HuH-7 (cell line): Measurements from ENCODE around the gene RBM45.
A peak's percentile ranks its signal among the peaks of the same experiment; 100 is the strongest.
"Not testable (repeated sequence)": the region's sequence is repeated elsewhere in the genome, so short reads cannot be mapped to it uniquely, and the experiment has no call there.

Experiments used
- DNase-seq: peaks from one replicate; pipeline ENCODE4 v3.0.0; 2011; ENCODE audit warnings: low spot score

RBM45 gene, protein sequence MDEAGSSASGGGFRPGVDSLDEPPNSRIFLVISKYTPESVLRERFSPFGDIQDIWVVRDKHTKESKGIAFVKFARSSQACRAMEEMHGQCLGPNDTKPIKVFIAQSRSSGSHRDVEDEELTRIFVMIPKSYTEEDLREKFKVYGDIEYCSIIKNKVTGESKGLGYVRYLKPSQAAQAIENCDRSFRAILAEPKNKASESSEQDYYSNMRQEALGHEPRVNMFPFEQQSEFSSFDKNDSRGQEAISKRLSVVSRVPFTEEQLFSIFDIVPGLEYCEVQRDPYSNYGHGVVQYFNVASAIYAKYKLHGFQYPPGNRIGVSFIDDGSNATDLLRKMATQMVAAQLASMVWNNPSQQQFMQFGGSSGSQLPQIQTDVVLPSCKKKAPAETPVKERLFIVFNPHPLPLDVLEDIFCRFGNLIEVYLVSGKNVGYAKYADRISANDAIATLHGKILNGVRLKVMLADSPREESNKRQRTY

DNA sequence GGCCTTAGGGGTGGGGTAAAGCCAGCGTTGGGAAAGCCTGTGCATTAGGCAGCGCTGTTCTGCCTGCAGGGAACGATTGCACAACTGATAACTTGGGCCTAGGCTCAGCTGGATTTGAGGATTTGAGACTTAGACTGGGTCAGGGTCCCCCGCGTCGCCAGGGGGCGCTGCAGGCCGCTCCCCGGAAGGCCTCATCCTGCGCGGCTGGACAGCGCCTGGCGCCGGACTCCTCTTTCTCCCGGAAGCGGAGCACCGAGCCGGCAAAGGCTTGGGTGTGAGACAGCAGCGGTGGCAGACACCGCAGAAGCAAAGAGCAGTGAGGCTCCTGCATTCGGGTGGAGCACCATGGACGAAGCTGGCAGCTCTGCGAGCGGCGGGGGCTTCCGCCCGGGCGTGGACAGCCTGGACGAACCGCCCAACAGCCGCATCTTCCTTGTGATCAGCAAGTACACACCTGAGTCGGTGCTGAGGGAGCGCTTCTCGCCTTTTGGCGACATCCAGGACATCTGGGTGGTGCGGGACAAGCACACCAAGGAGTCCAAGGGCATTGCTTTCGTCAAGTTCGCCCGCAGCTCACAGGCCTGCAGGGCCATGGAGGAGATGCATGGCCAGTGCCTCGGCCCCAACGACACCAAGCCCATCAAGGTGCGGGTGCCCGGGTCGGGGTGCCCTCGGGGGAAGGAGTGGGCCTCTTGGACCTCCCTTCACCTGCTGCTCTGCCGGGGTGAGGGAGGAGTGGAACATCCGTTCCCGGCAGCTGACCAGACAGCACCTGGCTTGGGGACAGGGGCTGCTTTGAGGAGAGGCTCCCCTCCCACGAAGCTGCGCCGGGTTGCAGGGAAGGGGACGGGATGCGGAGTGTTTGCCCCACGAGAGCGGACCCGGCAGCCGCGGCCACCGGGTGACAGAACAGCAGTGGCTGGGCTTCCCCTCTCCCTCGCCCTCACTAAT is at the start of gene RBM45:
TSS of gene RBM45 (plus strand) at position 236 of the 951 bp plus-strand sequence. CDS start at position 346, 110 bp downstream.
- peak; percentile 94 for DNase-seq

DNA sequence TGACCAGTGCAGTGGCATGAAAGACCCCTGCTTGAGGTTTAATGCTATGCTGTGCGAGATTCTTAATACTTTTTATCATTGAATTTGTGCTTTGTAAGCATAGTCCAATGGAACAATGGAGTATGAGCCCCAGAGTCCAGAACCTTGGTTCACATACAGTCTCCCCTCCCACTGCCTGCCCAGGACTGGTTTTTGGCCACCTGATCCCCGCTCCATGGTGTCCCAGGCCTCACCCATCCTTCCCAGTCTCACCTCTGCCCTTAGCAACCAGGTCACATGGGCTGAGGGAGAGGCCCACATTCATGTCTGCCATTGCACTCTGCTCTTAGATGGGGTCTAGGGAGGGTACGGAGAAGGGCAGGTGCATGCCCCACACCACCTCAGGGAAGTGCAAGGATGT is 45.9 kb upstream of the RBM45 start:
- no peak for DNase-seq

DNA sequence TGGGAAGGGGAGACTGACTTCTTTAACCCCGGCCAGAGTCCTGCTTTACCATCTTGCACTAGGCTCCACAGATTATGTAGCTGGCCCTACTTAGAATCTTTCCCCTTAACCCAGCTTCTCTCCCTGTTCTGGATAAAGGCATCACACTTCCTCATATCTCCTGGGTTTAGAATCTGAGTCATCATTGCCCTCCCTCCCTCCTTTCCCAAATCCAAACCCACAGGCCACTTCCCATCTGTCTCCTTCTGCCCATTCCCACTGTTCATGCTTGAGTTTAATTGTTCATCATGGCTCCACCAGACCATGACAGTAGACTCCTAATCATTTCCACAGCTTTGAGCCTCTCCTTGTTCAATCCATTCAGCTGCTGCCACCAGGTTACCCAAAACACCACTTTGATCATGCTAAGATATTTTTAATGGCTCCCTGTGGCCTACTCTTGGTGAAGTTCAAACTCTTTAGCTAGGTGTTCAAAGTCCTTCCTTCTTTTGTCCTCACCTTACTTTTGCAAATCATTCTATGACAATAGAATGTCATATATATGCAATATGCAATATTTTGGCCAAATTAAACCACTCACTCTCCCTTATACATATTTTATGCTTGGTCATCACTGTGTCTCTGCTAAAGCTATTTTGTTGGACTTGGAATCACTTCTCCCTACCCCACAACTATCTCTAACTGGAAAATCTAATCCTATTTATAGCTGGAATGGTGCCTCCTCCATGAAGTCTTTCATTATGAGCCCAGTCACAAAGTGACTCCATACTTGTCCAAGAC is 45.2 kb upstream of the RBM45 start:
- DNase-seq: no peak

DNA sequence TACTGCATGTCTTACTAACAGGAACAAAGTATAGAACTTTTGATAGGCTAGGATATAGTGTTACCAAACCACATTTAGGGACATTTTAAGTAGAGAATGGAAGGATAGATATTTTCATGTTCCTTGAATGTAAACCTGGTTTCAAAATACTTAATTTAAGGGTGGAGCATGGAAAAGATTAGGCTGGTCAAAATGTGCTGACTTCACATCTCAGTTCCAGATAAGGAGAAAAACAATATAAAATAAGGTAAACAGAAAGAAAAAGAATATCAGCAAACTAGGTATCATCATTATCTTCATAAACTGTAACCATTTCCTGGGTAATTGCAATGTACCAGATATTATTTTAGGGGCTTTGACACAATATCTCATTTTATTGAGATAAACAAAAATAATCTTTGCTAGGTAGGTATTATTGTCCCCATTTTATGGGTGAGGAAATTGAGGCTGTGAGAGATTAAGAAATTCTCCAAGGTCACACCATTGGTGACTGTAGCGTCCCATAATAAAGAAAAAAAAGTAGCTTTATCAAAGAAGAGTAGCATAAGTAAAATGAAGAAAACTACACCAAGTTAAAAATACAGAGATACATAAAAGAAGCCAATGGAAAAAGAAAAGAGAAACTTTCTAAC is 43.3 kb upstream of the RBM45 start:
- DNase-seq: no peak

DNA sequence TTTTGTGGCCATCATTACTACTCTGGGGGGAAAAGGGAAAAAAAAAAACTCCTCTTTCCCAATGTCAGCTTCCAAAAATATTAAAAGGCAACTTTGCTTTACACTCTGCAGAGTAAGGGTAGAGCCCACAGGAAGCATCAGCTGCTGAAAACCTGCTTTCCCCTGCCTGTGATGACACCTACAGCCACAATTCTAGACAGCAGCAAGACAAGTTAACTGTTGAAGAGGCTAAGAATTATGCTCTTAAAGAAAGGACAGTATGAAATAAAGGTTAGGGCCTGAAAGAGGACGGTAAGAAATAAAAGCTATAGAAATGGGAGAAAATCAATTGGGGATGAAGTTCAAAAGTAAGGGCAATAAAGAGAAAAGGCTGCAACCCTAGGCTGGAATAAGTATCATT is 42.7 kb upstream of the RBM45 start:
- no peak for DNase-seq

DNA sequence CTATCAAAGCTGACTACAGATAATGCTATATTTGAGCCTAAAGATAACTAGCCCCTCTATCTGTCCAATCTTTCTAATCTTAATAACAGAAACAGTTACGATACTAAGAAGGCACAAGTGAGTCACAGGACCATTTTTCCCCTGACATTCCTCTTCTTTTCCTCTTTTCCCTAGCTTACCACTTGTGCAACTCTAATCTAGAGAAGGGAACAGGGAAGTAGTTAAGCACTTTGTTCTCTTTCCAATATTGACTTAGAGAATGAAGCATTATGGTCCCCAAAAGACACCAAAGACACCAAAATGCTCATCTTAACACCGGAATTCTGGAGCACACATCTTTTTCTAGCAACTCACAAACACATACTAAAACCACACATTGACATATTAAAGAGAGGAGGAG is 41.4 kb upstream of the RBM45 start:
- DNase-seq: no peak

DNA sequence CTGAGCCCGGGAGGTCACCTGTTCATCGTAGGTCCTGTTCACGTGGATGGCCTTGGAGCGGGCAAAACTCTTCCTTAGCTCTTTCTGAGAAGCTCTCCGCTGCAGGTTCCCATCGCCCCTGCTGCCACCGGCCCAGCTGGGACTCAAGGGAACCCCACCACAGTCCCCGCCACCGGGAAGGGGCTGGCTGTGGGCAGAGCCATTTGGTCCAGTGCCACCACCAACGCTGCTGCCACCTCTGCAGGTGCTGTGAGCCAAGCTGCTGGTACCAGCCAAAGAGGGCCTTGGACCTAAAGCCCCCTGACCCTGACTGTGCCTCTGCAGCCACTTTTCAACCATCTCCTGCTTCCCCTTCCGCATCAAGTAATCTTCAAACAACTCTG is 40.2 kb upstream of the RBM45 start:
- no peak for DNase-seq

DNA sequence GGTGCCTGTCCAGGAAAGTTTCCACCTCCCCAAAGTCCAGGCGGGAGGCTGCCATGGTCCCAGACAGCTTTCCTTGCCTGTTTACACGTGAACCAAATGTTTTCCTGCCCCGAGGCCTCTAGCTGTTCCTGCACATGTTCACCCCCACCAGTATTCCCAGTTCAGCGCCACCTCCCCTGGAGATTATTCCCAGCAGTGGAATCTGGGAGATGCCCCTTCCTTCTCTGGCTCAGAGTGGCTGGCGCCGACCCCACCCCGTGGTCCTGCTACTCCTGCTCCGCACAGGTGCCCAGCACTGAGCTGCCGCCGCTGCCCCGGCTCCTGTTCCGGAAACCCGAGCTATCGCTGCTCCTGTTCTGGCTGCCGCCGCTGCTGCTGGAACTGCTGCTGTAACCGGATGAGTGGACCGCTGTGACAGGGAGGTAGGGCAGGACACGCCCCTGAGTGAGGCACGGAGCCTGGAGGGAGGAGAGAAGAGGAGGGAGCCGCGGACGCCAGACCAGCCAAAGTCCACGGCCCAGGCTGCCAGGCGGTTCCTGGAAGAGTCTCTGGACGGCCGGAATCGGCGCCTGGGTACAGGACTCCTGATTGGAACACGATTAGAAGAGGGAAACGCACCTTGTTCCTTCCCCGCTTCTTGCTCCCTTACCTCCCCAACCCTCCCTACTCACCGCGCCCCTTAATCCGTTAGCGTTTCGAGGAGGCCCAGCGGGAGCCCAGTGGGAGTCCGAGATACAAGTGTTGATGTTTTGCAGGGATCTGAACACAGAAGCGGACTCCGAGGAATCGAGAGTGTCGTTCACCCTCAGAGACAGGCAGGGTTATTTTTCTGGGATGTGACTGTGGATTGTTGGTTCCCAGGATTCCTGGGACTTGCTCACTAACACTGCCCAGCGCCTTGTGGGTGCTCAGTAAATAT is 39.6 kb upstream of the RBM45 start, which contains the start of gene PDE11A:
TSS of gene PDE11A (minus strand) at position 395 of the 919 bp plus-strand sequence. CDS start at position 55, 340 bp downstream.
- peak; percentile 88 for DNase-seq

DNA sequence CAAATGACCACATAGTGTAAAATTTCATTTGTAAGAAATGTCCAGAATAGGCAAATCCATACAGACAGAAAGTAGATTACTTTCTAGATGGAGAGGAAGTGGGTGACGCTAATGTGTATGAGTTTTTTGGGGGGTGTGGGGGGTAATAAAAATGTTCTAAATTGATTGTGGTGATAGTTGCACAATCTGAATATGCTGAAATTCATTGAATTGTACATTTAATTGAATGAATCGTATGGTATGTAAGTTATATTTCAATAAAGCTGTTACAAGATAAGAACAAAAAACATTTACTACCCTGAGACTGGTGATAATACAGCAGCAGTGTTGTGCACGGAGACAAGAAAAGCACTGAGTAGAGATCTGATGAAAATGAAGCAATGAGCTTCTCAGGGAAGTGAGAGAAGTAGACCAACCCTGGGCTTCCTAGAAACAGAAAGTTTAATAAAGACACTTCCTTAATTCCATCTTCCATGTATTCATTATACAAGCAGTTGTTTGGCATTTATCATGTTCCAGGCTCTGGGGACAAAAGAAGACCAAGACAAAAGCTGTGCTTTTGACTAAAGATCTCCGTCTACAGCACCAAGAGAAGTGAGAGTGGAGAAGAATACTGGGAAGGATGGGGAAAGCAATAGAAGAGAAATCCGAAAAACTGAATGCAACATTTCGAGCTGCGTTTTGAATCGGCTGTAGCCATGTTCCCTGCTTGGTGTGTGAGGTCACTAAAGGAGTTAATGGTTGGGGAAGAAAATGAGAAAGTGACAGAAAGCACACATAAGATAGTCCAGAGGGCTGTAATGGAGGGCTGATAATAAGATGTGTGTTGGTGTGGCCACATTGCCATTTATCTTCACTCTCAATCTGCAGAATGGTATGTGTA is 37.9 kb upstream of the RBM45 start:
- no peak for DNase-seq

DNA sequence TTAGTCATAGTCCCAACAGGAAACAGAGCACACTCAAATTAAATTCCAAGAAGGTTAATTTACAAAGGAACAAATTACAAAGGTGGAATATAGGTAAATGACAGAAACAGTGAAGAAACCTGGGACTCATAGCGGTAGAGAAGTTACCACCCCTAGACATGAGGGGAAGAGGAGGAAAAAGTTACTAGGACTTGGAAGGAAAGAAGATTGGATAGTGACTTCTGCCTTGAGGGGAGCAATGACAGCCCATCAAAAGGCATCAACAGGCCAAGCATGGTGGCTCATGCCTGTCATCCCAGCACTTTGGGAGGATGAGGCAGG is 37.3 kb upstream of the RBM45 start:
- DNase-seq: no peak

DNA sequence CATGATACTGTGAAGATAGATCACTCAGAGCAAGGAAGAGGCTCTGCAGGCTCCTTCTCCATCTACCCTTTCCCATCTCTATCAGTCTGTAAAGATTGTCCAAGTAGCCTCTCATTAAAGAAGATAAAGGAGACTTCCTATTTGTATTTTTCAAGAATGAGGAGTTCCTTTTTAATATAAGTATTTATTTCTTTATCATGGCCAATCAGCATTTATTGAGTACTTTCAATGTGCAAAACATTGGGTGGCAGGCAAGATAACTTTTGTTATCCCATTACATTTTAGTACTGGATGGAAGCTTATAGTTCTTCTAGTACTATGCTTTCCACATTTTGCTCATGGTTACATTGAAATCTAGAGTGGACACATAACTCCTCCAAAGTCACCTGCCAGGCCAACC is 36.1 kb upstream of the RBM45 start:
- no peak for DNase-seq

DNA sequence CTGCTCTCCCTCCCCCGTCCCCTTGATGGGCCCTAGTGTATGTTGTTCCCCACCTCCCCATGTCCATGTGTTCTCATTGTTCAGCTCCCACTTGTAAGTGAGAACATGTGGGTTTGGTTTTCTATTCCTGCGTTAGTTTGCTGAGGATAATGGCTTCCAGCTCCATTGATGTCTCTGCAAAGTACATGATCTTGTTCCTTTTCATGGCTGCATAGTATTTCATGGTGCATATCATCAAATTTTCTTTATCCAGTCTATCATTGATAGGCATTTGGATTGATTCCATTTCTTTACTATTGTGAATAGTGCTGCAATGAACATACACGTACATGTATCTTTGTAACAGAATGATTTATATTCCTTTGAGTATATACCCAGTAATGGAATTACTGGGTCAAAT is 33.0 kb upstream of the RBM45 start:
- DNase-seq: not testable (repeated sequence)

DNA sequence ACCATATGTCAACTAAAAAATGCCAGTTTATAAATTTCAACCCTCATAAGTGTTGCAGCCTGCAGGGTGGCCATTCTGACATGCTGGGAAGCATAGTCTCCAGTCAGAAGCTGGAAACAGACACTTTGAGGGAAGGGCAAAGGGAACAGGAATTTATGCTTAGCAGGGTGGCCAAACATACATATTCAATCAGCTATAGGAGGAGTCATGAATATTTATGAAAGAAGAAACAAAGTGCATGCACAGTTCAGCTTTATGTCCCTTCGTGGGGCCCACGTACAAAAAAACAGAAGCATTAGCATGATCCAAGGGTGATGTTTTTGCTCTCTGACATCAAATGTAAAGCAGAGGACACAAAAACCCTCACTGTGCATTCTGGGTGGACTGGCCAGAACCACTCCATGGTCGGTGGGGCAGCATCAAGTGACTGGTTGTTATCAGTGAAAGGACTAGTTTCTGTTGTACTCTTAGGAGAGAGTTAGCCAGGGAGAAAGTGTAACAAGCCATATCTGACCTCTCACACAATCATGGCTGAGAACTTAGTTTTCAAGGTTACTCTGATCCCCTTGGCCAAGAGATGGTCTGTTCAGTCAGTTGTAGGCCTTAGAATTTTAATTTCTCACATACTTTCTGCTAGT is 29.7 kb upstream of the RBM45 start:
- no peak for DNase-seq

DNA sequence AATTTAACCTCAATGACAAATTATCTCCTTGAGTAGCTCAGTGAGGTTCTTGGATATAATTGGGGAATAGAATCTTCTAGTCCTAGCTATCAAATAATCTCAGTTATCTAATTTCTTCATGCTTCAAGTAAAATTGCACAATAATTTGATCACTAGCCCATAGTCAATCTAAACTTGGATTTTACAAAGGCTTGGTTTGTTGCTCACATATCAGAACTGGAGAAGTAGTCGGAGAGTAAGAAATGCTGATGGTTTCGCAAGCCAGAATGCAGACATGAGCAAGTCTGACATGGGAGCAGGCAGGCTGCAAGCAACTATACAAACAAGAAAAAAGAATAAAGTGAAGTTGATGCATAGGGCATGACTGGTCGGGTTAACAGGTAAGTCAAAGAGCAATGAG is 28.0 kb upstream of the RBM45 start:
- no peak for DNase-seq

DNA sequence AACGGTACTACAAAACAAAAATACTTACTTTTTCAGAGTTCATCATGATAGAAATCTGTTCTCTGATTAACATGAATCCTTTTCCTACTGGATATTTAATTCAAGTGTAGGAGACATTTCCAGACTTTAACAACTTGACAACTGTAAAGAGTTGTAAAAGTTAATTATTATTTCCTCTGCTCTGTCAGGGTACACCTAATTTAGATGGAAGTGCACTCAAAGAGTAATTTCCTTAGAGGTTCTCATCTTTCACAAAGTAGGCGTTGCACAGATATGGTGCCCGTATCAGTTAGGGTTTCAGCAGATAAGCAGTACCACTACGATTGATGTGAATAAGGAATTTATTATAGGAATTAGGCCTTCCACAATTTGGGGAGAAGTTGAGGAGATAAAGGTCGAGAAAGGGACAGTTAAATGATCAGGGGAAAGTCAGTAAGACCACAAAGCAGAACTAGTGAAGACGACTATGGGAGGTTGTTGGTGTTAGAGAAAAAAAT is 23.4 kb upstream of the RBM45 start:
- DNase-seq: no peak

DNA sequence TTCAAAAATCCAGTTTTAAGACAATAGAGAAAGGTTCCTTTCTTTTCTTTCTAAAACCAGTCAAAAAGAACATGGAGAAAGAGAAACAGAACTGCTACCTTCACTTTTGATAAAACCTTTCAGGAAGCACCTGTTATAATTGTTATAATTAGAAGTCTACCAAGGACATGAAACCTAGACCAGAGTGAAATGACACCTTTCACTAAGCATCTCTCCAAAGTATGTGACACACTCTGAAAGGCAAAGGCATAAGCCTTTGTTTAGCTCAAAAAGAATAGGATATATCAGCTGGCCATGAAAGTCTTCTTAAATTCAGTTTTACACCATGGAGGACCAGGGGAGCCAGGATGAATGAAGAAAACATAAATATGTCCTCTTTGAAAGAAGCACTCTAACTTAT is 18.8 kb upstream of the RBM45 start:
- DNase-seq: no peak

DNA sequence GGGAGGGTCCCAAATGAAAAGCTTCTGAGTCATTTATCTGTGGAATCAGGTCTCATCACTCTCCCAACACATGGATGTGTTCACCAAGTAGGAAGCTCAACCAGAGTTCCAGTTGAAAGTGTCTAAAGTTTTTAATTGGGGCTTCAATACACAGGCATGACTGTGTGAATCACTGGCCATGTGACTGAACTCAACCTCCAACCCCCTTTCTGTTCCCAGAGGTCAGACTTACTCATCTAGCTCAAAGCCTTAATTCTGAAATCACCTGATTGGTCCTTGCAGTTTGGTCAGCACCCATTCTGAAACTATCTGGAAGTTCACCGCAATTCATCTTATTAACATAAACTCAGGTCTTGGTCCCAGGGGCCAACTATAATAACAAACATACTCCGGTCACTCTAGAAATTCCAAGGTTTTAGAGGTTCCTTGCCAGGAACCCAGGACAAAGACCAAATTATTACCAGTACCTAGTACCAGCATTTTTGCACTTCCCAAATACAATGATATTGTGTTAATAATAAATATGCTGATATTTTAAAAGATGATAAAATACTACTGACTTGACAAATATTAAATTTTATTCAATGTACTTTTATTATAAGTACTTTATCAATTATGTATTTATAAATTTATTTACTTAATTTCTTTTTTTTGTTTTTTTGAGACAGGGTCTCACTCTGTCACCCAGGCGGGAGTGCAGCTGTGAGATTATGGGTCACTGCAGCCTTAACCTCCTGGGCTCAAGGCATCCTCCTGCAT is 10.7 kb upstream of the RBM45 start:
- DNase-seq: no peak

DNA sequence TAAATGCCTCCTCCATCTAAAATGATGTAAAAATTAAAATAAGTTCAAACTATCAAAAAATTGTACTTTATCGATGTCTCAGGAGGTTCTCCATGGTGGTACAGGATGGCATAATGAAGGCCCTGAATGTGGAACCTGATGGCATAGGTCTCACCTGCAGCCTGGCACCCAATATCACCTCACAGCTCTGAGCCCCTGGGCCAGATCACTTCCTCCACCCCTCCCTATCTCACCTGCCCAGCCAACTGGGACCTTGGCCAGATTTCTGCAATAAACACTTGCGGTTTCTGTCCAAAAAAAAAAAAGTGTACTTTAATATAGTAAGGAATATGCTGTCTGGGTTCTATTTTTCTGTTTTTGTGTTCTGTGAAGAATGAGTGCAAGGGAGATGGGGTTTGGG is 6.7 kb upstream of the RBM45 start:
- DNase-seq: no peak
